Hematopoietic multipotent progenitor cell treated with erythropoietin and hydrocortisone succinate and interleukin-3 and kit ligand, for 6 days (in vitro differentiated cells): ENCODE data around the gene RASA4B.
A peak's percentile ranks its signal among the peaks of the same experiment; 100 is the strongest.
"Not testable (repeated sequence)": the region's sequence is repeated elsewhere in the genome, so short reads cannot be mapped to it uniquely, and the experiment has no call there.

Experiments used
- DNase-seq: peaks from one replicate; pipeline ENCODE4 v3.0.0-alpha.2; 2015

Gene RASA4B

DNA sequence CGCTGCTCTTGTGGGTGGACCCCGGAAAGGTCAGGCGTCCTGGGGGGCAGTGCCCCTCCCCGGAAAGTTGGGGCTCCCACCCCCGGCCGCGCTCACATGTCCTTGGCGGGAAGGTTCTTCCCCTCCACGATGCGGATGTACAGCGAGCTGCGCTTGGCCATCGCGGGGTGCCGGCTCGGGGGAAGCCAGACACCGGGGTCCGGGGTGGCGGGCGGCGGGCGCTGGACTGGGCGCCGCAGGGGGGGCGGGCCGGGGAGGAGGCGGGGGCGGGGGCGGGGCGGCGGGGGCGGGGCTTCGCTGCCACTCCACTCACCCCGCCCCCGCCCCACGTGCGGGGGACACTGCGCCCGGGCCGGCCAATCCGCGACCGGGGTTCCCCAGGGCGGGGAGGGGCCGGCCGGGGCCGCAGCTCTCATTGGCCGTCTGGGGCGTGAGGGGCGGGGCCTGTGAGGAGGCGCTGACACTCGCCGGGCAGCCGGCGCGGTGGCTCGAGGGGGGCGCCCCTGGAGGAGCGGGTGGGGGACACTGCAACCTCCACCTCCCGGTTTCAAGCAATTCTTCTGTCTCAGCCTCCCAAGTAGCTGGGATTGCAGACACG, at the start of gene RASA4B:
TSS of gene RASA4B (minus strand) at position 228 of the 598 bp plus-strand sequence. CDS start at position 161, 67 bp downstream.
- peak; percentile 5 for DNase-seq

DNA sequence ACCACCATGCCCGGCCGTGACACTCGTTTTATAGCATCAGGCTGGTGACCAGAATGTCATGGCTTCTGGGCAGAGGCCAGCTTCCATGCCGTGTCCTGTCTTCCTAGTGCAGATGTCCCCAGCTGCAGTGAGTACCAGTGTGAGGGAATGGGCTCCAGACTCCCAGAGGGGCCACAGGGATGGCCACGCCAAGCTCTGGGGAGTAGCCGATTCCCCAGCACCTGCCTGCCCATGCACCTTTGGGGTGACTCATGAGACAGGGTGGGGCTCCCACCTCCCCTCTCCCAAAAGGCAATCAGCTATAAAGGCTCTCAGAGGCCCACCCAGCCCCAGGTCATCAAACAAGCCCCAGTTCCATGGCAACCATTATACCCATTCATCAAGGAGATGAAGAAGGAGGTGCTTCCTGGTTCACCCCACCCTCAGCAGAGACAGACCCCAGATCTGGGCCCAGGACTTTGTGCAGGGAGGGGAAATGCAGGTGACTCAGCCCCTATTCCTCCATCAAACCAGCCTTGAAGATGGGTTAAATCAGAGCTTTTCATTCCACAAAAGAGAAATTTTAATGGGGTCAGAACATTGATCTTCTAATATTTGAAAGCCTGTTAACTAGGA, 33.3 kb upstream of the RASA4B start, which contains the start of gene SPDYE2:
TSS of gene SPDYE2 (plus strand) at position 419 of the 615 bp plus-strand sequence. CDS start 2,030 bp downstream, outside the sequence.
- DNase-seq, result not testable (repeated sequence)

DNA sequence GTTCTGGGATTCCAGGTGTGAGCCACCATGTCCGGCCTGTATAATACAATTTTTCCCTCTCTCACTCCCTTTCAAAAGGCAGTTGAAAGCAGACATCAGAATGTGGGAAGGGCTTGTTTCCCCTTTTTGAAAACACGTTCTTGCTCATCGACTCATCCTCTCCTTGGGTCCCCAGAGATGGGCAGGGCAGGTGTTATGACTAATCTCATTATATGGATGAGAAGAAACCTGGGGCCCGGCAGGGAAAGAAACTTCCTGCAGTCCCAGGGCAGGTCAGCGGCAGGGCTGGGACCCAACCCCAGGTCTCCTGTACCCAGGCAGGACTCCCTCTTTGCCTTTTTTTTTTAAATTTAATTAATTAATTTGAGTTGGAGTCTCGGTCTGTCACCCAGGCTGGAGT, 28.8 kb upstream of the RASA4B start:
- DNase-seq, result not testable (repeated sequence)

DNA sequence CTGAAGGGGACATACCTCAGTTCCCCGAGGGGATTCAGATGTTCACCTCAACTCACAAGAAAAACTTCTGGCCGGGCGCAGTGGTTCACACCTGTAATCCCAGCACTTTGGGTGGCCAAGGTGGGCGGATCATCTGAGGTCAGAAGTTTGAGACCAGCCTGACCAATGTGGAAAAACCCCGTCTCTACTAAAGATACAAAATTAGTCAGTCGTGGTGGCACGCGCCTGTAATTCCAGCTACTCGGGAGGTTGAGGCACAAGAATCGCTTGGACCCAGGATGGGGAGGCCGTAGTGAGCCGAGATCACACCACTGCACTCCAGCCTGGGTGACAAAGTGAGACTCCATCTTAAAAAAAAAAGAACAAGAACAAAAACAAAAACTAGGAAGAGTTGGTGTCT, 27.7 kb upstream of the RASA4B start:
- not testable (repeated sequence) for DNase-seq

DNA sequence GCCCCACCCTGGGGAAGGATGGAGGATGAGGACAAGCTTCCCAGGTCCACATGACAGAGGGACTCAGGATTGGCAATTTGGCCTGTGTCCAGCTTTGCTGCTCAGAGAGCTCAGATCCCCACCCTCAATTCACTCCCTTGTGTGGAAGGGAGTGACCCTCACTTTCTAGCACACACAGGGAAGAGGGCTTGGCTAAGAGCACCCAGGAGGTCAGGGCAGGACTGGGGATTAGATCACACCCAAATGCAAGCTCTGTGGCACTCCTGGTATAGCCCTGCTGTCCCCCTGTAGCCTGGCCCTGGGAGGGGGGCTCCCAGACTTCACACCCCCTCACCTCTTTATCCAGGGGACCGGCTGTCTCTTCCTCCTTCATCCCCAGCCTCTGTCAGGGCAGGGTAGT, 26.8 kb upstream of the RASA4B start:
- not testable (repeated sequence) for DNase-seq

GRCh38 chr7:102543596-102543995, 26.0 kb upstream of the RASA4B start, which contains the start of gene UPK3BL2:
UPK3BL2 (minus strand) TSS chr7:102543696; CDS start chr7:102543636, 60 bp downstream.
- not testable (repeated sequence) for DNase-seq

GRCh38 chr7:102542771-102543170, 25.2 kb upstream of the RASA4B start:
- DNase-seq, result not testable (repeated sequence)

GRCh38 chr7:102542083-102542482, 24.5 kb upstream of the RASA4B start:
- DNase-seq, result not testable (repeated sequence)

- not testable (repeated sequence) for DNase-seq
These were observed 23.0 kb upstream of the RASA4B start for GRCh38 chr7:102540604-102541003.

- DNase-seq, result peak; percentile 0
These were observed 17.6 kb upstream of the RASA4B start for GRCh38 chr7:102535062-102535615.

DNA sequence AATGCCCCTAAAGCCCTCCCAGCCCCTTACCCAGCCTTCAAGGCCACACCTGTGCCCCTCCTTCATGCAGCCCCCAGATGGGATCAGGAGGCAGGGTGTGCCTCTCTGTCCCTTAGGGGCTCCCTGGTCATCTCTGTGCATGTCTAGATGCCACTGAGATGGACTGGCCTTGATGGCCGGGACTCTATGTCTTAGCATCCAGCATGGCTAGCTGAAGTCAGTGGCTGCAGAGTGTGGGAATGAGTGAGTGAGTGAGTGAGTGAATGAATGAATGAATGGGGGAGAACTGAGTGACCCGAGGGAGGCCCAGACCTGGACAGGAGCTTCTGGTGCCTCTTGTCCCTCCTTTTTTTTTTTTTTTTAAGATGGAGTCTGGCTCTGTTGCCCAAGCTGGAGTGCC, 14.6 kb upstream of the RASA4B start:
- DNase-seq, result not testable (repeated sequence)

GRCh38 chr7:102531583-102531982, 14.0 kb upstream of the RASA4B start:
- DNase-seq, result not testable (repeated sequence)

GRCh38 chr7:102527822-102528793, 10.5 kb upstream of the RASA4B start:
- not testable (repeated sequence) for DNase-seq

- not testable (repeated sequence) for DNase-seq
These were observed 9.6 kb upstream of the RASA4B start for GRCh38 chr7:102527182-102527581.

DNA sequence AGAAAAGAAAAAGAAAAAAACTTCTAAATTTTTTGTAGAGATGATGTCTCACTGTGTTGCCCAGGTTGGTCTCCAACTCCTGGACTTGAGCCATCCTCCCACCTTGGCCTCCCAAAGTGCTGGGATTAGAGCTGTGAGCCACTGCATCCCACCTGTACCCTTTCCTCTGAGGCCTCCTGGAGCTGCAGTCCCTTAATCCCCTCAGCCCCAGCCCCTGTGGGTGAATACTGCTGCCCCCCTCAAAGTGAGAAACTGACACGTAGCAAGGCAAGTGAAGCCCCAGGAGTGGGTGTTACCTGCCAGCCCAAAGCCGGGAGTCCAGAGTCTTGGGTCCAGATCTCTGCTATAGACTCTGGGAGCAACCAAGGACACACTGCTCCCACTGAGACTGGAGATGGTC, 7.2 kb upstream of the RASA4B start:
- not testable (repeated sequence) for DNase-seq

DNA sequence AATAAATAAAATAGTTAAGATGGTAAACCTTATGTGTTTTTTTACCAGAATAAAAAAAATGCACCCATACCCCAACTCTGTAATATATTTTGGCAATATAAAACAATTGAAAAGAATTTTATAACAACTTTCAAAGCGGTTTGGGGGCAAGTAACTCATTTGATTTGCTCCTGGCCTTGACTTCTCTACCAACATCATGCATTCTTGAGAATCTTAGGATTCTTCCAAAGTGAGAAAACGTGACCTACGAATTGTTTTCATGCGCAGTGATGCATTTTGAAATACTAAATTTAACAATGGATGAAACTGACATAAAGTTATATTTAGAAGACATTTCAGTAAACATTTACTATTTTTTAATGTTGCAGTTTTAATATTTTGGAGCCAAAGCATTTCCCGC, 3.2 kb upstream of the RASA4B start:
- not testable (repeated sequence) for DNase-seq

DNA sequence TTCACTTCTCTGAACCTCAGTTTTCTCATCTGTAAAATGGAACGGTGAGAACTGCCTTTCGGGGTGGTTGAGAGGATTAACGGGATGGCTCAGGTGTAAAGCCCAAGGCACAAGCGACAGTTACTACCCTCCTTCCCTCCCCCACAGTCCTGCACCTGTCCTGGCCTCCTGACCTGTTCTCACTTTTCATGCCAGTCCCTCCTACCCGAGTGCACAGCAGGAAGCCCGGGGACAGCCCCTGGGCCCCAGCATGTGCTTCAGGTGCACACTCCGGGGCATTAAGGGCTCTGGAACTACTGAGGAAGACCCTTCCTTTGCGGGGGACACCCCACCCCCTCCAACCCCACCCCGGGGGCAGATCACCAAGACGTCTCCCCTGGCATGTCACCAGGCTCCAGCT, 626 bp downstream of the RASA4B start:
- not testable (repeated sequence) for DNase-seq

- not testable (repeated sequence) for DNase-seq
These were observed 1.7 kb downstream of the RASA4B start for GRCh38 chr7:102515889-102516288.

- DNase-seq, result not testable (repeated sequence)
These were observed 2.5 kb downstream of the RASA4B start for GRCh38 chr7:102514881-102515721.

GRCh38 chr7:102512642-102513221, 4.8 kb downstream of the RASA4B start:
- DNase-seq, result peak; percentile 33

- DNase-seq, result not testable (repeated sequence)
These were observed 5.6 kb downstream of the RASA4B start for GRCh38 chr7:102511860-102512522.
